Cerebellar nuclear complex (tissue), 1 donor: Measurements from ENCODE around the gene MYB.

Source experiments
- DNase-seq, 2 experiments: peaks; one replicate each; lab custom pipeline; 2025; lab: John Stamatoyannopoulos, UW

MYB gene

GRCh38 chr6:135189344-135189743 is 8.2 kb downstream of the MYB start:
- DNase-seq: no peak

GRCh38 chr6:135191508-135192255 is 10.6 kb downstream of the MYB start:
- no peak for DNase-seq

- DNase-seq: no peak
Observed at GRCh38 chr6:135192256-135193174, 11.4 kb downstream of the MYB start.

- DNase-seq: no peak
Observed at GRCh38 chr6:135193221-135193620, 12.1 kb downstream of the MYB start.

GRCh38 chr6:135195041-135195440 is 13.9 kb downstream of the MYB start:
- DNase-seq: no peak

GRCh38 chr6:135195522-135195921 is 14.4 kb downstream of the MYB start:
- DNase-seq: no peak

GRCh38 chr6:135196739-135197510 is 15.8 kb downstream of the MYB start:
- DNase-seq: no peak

- no peak for DNase-seq
Observed at GRCh38 chr6:135202836-135203235, 21.7 kb downstream of the MYB start.

- DNase-seq: no peak
Observed at GRCh38 chr6:135204951-135205350, 23.8 kb downstream of the MYB start.

GRCh38 chr6:135209803-135210202 is 28.7 kb downstream of the MYB start:
- DNase-seq: no peak

- no peak for DNase-seq
Observed at GRCh38 chr6:135210632-135211305, 29.7 kb downstream of the MYB start.

- DNase-seq: no peak
Observed at GRCh38 chr6:135211306-135211702, 30.2 kb downstream of the MYB start.

GRCh38 chr6:135212020-135212806 is 31.1 kb downstream of the MYB start:
- DNase-seq: no peak

GRCh38 chr6:135212935-135213334 is 31.8 kb downstream of the MYB start:
- DNase-seq: no peak

- no peak for DNase-seq
Observed at GRCh38 chr6:135213616-135214015, 32.5 kb downstream of the MYB start.

- no peak for DNase-seq
Observed at GRCh38 chr6:135215160-135215559, 34.1 kb downstream of the MYB start.

- no peak for DNase-seq
Observed at GRCh38 chr6:135215563-135215962, 34.5 kb downstream of the MYB start.

- no peak for DNase-seq
Observed at GRCh38 chr6:135217663-135218062, 36.6 kb downstream of the MYB start.

- no peak for DNase-seq
Observed at GRCh38 chr6:135219346-135219745, 38.2 kb downstream of the MYB start.

- no peak for DNase-seq
Observed at GRCh38 chr6:135221042-135221441, 39.9 kb downstream of the MYB start.

- DNase-seq: no peak
Observed at GRCh38 chr6:135221505-135221904, 40.4 kb downstream of the MYB start.
